HepG2 (cell line): ENCODE data around the gene SBNO2.
A peak's percentile ranks its signal among the peaks of the same experiment; 100 is the strongest.

Experiments
- CTCF ChIP-seq: sonication (generic); formaldehyde crosslinking; IDR thresholded peaks from 2 replicates; pipeline ENCODE4 v1.5.0; 2020; ENCODE audit warnings: mild to moderate bottlenecking, missing genetic modification reagents, moderate library complexity
- KDM2A ChIP-seq: sonication (generic); formaldehyde crosslinking; IDR thresholded peaks from 2 replicates; pipeline ENCODE4 v1.4.0; 2020; ENCODE audit warnings: low read depth, missing genetic modification reagents, borderline replicate concordance
- MAZ ChIP-seq, 2 experiments: sonication (generic) in 1 of 2; formaldehyde crosslinking in 1 of 2; IDR thresholded peaks; 2 replicates each; pipeline versions ENCODE4 v1.5.0 to v1.6.1; 2012 to 2020; ENCODE audit warnings: low read depth in 2 of 2, mild to moderate bottlenecking in 2 of 2, borderline replicate concordance in 1 of 2, improper control_type of control experiment in 1 of 2, low read length in 1 of 2, missing genetic modification reagents in 1 of 2, moderate library complexity in 1 of 2
- MBD4 ChIP-seq: IDR thresholded peaks from 2 replicates; pipeline ENCODE4 v1.6.1; 2012; ENCODE audit warnings: low read length, inconsistent platforms, borderline replicate concordance
- REST ChIP-seq, 2 experiments: IDR thresholded peaks; 2 replicates each; pipeline ENCODE4 v1.6.1; 2011 to 2012; ENCODE audit warnings: low read length in 2 of 2, borderline replicate concordance in 1 of 2, low read depth in 1 of 2, mild to moderate bottlenecking in 1 of 2, moderate library complexity in 1 of 2
- ZBTB33 ChIP-seq: sonication (generic); formaldehyde crosslinking; IDR thresholded peaks from 2 replicates; pipeline ENCODE4 v1.4.0; 2020; ENCODE audit warnings: missing genetic modification reagents
- ZMYM3 ChIP-seq: sonication (generic); formaldehyde crosslinking; IDR thresholded peaks from 2 replicates; pipeline ENCODE4 v1.5.1; 2020; ENCODE audit warnings: mild to moderate bottlenecking, missing genetic modification reagents
- ZNF18 ChIP-seq: sonication (generic); formaldehyde crosslinking; IDR thresholded peaks from 2 replicates; pipeline ENCODE4 v1.8.0; 2022; ENCODE audit warnings: mild to moderate bottlenecking, missing genetic modification reagents; ENCODE audit not compliant: insufficient replicate concordance
- ZNF609 ChIP-seq: sonication (generic); formaldehyde crosslinking; IDR thresholded peaks from 2 replicates; pipeline ENCODE4 v1.4.0; 2020; ENCODE audit warnings: mild to moderate bottlenecking, missing genetic modification reagents, borderline replicate concordance

- TF ChIP-seq ZNF18 (CRISPR knock-in tag) (no peak), ZNF609 (no peak), ZMYM3 (CRISPR knock-in tag) (no peak), REST (IDR thresholded peaks at IDR 0.05; ENCODE audit: borderline replicate concordance in 1 of 2, low read depth in 1 of 2, low read length in 2 of 2) (no peak), MAZ (IDR thresholded peaks at IDR 0.05; ENCODE audit: borderline replicate concordance, low read depth, low read length) (no peak), MAZ (CRISPR knock-in tag; IDR thresholded peaks at IDR 0.05; ENCODE audit: low read depth) (no peak), KDM2A (CRISPR knock-in tag) (no peak), CTCF (CRISPR knock-in tag) (peak; percentile 30; the same call in 1 of the 2 replicates), ZBTB33 (CRISPR knock-in tag) (no peak), MBD4 (no peak)
Observed at GRCh38 chr19:1106841-1107660, 67.0 kb downstream of the SBNO2 start.
